Measurements from ENCODE around the gene DOK4.

- no peak for TF ChIP-seq POLR2A (IDR thresholded peaks at IDR 0.05; ENCODE audit: low read length)
- TF ChIP-seq GATA1 (IDR thresholded peaks at IDR 0.05; ENCODE audit: low read depth, low read length) = no peak
Observed at GRCh38 chr16:57497121-57497520, 10.8 kb upstream of the DOK4 start.
